OCI-LY1 (cell line): ENCODE data around the gene POU3F2.

ENCODE experiments used
- H2AFZ ChIP-seq: fragments of 200-600 bp; sonication (generic), shearing (Covaris generic); 2 replicates; pipeline ENCODE4 v1.6.0; 2014; ENCODE audit warnings: antibody characterized with exemption, mild to moderate bottlenecking, low read length
- H3F3A ChIP-seq: fragments of 200-600 bp; sonication (generic), shearing (Covaris generic); 2 replicates; pipeline ENCODE4 v1.6.0; 2014; ENCODE audit warnings: mild to moderate bottlenecking, antibody characterized with exemption, low read length, moderate library complexity; ENCODE audit not compliant: insufficient read depth
- H3K27ac ChIP-seq: fragments of 200-600 bp; sonication (generic); 2 replicates; pipeline ENCODE4 v1.5.1; 2014; ENCODE audit warnings: low read length, mixed run types, mild to moderate bottlenecking, low read depth; ENCODE audit not compliant: poor library complexity, severe bottlenecking
- H3K27me3 ChIP-seq: fragments of 200-600 bp; sonication (generic); 2 replicates; pipeline ENCODE4 v1.6.0; 2014; ENCODE audit warnings: antibody characterized with exemption, mild to moderate bottlenecking, low read length, moderate library complexity; ENCODE audit not compliant: insufficient read depth
- H3K36me3 ChIP-seq: fragments of 200-600 bp; sonication (generic); 2 replicates; pipeline ENCODE4 v1.6.1; 2014; ENCODE audit warnings: mild to moderate bottlenecking, antibody characterized with exemption, low read length, moderate library complexity, mixed read lengths; ENCODE audit not compliant: insufficient read depth
- H3K4me1 ChIP-seq: fragments of 200-600 bp; sonication (generic); 2 replicates; pipeline ENCODE4 v1.5.1; 2014; ENCODE audit warnings: mild to moderate bottlenecking, low read length, moderate library complexity; ENCODE audit not compliant: insufficient read depth, severe bottlenecking
- H3K4me2 ChIP-seq: fragments of 200-600 bp; sonication (generic), shearing (Covaris generic); 2 replicates; pipeline ENCODE4 v1.6.1; 2014; ENCODE audit warnings: low read length
- H3K4me3 ChIP-seq: fragments of 200-600 bp; sonication (generic); 2 replicates; pipeline ENCODE4 v1.5.1; 2014; ENCODE audit warnings: low read length, low read depth, mild to moderate bottlenecking, mixed read lengths; ENCODE audit not compliant: poor library complexity, severe bottlenecking
- H3K79me2 ChIP-seq: fragments of 200-600 bp; shearing (Covaris generic); 2 replicates; pipeline ENCODE4 v1.6.1; 2016; ENCODE audit warnings: mixed run types, low read length, mixed read lengths; ENCODE audit not compliant: insufficient read depth
- H3K9ac ChIP-seq: fragments of 200-600 bp; sonication (generic), shearing (Covaris generic); 2 replicates; pipeline ENCODE4 v1.6.1; 2014; ENCODE audit warnings: mild to moderate bottlenecking, low read length, mixed read lengths
- H3K9me2 ChIP-seq: fragments of 200-600 bp; sonication (generic), shearing (Covaris generic); 2 replicates; pipeline ENCODE4 v1.6.1; 2014; ENCODE audit warnings: low read depth, mild to moderate bottlenecking, low read length, mixed read lengths
- H3K9me3 ChIP-seq: fragments of 200-600 bp; shearing (Covaris generic); 2 replicates; pipeline ENCODE4 v1.6.1; 2014; ENCODE audit warnings: low read length, mixed read lengths
- H4K20me1 ChIP-seq: fragments of 200-600 bp; sonication (generic), shearing (Covaris generic); 2 replicates; pipeline ENCODE4 v1.6.0; 2016; ENCODE audit warnings: mild to moderate bottlenecking, low read length; ENCODE audit not compliant: insufficient read depth
- EZH2 ChIP-seq: fragments of 200-600 bp; sonication (generic), shearing (Covaris generic); IDR thresholded peaks from 2 replicates; pipeline ENCODE4 v1.8.0; 2017; ENCODE audit warnings: borderline replicate concordance, mixed run types, mild to moderate bottlenecking, antibody characterized with exemption, low read length, moderate library complexity, mixed read lengths
- TF ChIP-seq, protein P1 (sequence below): fragments of 200-600 bp; sonication (generic), shearing (Covaris generic); IDR thresholded peaks from 2 replicates; pipeline ENCODE4 v1.5.1; 2017; ENCODE audit warnings: mild to moderate bottlenecking, antibody characterized with exemption, low read length, moderate library complexity, mixed read lengths

Gene POU3F2

DNA sequence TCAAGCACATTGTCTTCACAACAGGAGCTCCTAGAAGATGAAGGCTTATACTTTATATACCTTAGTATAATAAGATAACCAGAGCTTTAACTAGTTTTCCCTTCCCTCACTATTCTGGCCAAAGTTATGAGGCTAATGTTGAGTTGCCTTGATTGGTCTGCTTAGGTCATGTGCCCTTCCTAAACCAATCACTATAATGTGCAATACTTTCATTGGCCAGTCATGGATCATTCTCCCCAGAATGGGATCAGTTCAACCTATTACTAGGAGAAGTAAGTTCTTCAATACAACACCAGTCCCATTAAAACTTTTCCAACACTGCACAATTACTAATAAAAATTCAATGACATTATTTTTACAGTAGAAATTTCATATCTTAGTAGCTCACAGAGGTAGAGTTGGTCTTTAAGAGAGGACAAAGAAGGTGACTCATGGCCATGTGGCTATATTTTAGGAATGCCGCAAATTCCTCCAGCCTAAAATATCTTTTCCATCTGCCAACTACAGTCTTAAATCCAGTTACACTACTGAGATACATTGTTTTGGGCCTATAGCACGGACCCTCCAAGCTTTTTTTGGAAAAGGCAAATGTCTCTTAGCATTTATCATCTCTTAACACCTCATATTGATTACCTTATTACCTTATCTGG, 12.5 kb upstream of the POU3F2 start:
- Histone ChIP-seq H2AFZ (no peak overlapping the region), H3K27ac (no peak overlapping the region), H3K9me2 (no peaks in the 10 kb centered on the region), H3K9ac (no peak overlapping the region), H3K9me3 (no peaks in the 10 kb centered on the region), H3K79me2 (no peaks in the 10 kb centered on the region), H4K20me1 (no peaks in the 10 kb centered on the region), H3K36me3 (no peaks in the 10 kb centered on the region), H3K4me1 (no peaks in the 10 kb centered on the region), H3K4me3 (no peak overlapping the region), H3K27me3 (0 out of 2 replicates have a peak, but pooled peaks cover 3% of the 10 kb centered on the region), H3K4me2 (no peak overlapping the region), H3F3A (no peaks in the 10 kb centered on the region)
- TF ChIP-seq EZH2: no peak
- TF ChIP-seq, protein P1, sequence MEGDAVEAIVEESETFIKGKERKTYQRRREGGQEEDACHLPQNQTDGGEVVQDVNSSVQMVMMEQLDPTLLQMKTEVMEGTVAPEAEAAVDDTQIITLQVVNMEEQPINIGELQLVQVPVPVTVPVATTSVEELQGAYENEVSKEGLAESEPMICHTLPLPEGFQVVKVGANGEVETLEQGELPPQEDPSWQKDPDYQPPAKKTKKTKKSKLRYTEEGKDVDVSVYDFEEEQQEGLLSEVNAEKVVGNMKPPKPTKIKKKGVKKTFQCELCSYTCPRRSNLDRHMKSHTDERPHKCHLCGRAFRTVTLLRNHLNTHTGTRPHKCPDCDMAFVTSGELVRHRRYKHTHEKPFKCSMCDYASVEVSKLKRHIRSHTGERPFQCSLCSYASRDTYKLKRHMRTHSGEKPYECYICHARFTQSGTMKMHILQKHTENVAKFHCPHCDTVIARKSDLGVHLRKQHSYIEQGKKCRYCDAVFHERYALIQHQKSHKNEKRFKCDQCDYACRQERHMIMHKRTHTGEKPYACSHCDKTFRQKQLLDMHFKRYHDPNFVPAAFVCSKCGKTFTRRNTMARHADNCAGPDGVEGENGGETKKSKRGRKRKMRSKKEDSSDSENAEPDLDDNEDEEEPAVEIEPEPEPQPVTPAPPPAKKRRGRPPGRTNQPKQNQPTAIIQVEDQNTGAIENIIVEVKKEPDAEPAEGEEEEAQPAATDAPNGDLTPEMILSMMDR: no peak

DNA sequence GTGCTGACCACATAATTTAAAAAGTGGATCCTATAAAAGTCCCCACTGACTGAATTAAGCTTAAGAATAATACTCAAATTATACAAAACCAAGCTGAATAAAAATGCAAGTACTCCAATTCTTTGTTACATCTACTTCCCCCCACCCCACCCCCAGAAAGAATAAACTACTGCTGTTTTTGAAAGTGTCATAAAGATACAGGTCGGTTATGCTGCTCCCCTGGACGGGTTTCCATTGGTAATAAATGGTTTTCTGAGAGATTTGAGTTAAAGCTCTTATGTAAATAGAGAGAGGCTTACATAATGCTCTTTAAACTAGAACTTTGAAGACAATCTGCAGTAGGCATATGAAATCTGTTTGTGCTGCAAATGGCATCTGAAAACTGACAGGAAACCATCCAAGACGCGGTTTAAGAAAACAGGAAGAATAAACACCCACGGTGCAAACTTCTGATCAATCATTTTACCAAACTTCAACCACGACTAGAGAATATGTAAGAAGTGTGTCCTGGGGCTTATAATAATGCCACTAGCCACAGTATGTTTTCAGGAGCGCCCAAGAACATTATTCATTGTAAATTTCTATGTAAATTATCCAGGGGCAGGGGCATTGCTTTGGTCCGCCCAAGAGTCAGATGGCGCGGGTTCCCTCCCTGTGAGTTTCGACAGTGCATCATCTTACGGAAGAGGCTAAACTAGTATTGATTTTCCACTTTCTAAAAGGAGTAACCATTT, 10.8 kb upstream of the POU3F2 start:
- no peaks in the 10 kb centered on the region for H3K9me2 ChIP-seq
- H3K9ac ChIP-seq: no peak overlapping the region
- no peak overlapping the region for H2AFZ ChIP-seq
- no peaks in the 10 kb centered on the region for H4K20me1 ChIP-seq
- no peaks in the 10 kb centered on the region for H3K9me3 ChIP-seq
- H3K79me2 ChIP-seq: no peaks in the 10 kb centered on the region
- no peak overlapping the region for H3K4me2 ChIP-seq
- no peak overlapping the region for H3K27ac ChIP-seq
- H3K4me3 ChIP-seq: no peak overlapping the region
- TF ChIP-seq, protein P1: no peak
- no peak for TF ChIP-seq EZH2
- H3K27me3 ChIP-seq: 0 out of 2 replicates have a peak, but pooled peaks cover 3% of the 10 kb centered on the region
- H3K4me1 ChIP-seq: no peaks in the 10 kb centered on the region
- H3K36me3 ChIP-seq: no peaks in the 10 kb centered on the region
- H3F3A ChIP-seq: no peaks in the 10 kb centered on the region

DNA sequence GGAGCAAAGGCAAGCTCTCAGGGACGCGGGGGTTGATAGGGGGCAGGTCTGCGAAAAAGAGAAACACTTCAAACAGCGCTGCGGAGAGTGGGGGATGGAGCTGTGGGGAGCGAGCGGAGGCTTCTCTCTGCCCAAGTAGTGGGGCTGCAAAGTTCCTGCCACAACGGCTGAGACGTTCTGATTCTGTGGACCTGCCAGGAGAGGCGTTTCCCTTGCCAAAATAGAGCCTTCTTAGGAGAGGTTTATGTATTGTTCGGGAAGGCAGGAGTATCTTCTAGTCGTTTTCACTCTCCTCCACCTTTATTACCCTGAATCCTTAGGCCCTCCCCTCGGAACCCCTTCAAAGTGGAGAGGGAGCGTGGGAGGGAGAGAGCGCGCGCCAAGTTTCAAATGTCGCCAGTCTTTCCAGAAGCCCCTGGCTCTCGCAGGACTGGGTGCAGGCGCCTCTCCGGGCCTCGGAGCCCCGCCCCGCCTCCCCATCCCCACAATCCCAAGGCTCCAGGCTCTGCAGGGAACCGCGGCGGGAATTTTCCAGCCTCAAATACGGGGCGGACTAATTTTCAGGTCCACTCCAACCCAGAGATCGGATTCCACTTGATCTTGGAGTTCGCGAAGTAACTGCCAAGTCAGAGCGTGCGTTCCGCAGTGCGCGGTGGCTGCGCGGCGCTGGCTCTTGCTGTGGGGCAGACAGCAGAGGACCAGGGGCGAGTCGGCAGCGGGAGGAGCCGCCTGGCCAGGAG, 10.0 kb upstream of the POU3F2 start:
- Histone ChIP-seq H3K9me3 (no peaks in the 10 kb centered on the region), H3K9me2 (no peaks in the 10 kb centered on the region), H3K4me1 (no peaks in the 10 kb centered on the region), H3K27ac (no peak overlapping the region), H3K79me2 (no peaks in the 10 kb centered on the region), H3K36me3 (no peaks in the 10 kb centered on the region), H2AFZ (no peak overlapping the region), H3K4me2 (no peak overlapping the region), H3K4me3 (no peak overlapping the region), H4K20me1 (no peaks in the 10 kb centered on the region), H3K9ac (no peak overlapping the region), H3F3A (no peaks in the 10 kb centered on the region), H3K27me3 (0 out of 2 replicates have a peak, but pooled peaks cover 3% of the 10 kb centered on the region)
- TF ChIP-seq, protein P1: no peak
- TF ChIP-seq EZH2: no peak
